T follicular helper cell (primary cell): Measurements from ENCODE around the gene TSPOAP1.

Source experiments
- DNase-seq: peaks from one replicate; pipeline ENCODE4 v3.0.0-alpha.2; 2020; ENCODE audit warnings: low read depth

Gene TSPOAP1

GRCh38 chr17:58263773-58264172, 64.8 kb downstream of the TSPOAP1 start:
- DNase-seq, result no peak

GRCh38 chr17:58262149-58262548, 66.4 kb downstream of the TSPOAP1 start:
- DNase-seq, result no peak

GRCh38 chr17:58254803-58255202, 73.8 kb downstream of the TSPOAP1 start:
- DNase-seq, result no peak

GRCh38 chr17:58253082-58253481, 75.5 kb downstream of the TSPOAP1 start:
- no peak for DNase-seq

GRCh38 chr17:58252141-58252540, 76.5 kb downstream of the TSPOAP1 start:
- no peak for DNase-seq
